ENCODE data around the gene PTPN2. TPM values are rescaled to one million over a fixed set of nuclear protein-coding genes. Genes with fewer than 3 reads are reported as not detected.

PTPN2 gene
- total RNA-seq, 4 donors from 2014 or later: 36.9 to 49.2 (median 38.7) TPM

DNA sequence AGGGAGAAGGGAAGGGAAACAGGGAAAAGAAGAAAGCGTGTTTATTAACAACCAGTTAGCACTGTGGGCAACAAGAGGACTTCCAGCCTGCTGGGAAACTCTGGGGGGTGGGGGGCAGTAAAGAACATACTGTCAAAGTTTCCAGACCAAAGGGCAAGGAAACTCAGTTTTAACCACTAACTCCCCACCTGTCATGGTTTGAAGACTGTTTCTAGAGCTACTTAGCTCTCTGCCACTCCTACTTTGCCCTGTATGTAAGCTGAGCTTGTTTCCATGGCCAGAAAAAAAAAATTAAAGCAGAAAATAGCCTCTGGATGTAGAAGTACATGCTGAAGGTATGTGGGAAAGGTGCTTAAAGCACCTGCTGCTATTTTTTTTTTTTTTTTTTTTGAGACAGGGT, 11.0 kb upstream of the PTPN2 start:
- H3K4me1 ChIP-seq: no peaks in the 10 kb centered on the region
- peaks cover 4% of the 10 kb centered on the region for H3K9me3 ChIP-seq
- no peak for DNase-seq (ENCODE audit: low spot score in 2 of 2)
- WGBS: 91% methylated on average over 1 of the region's 1 CpG
- H3K36me3 ChIP-seq: no peaks in the 10 kb centered on the region
- H3K27me3 ChIP-seq: no peaks in the 10 kb centered on the region
- H3K4me3 ChIP-seq: no peak overlapping the region
- no peak for TF ChIP-seq EP300 (IDR thresholded peaks at IDR 0.05)
- TF ChIP-seq, protein P1, sequence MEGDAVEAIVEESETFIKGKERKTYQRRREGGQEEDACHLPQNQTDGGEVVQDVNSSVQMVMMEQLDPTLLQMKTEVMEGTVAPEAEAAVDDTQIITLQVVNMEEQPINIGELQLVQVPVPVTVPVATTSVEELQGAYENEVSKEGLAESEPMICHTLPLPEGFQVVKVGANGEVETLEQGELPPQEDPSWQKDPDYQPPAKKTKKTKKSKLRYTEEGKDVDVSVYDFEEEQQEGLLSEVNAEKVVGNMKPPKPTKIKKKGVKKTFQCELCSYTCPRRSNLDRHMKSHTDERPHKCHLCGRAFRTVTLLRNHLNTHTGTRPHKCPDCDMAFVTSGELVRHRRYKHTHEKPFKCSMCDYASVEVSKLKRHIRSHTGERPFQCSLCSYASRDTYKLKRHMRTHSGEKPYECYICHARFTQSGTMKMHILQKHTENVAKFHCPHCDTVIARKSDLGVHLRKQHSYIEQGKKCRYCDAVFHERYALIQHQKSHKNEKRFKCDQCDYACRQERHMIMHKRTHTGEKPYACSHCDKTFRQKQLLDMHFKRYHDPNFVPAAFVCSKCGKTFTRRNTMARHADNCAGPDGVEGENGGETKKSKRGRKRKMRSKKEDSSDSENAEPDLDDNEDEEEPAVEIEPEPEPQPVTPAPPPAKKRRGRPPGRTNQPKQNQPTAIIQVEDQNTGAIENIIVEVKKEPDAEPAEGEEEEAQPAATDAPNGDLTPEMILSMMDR (IDR thresholded peaks at IDR 0.05): no peak
- TF ChIP-seq POLR2A (IDR thresholded peaks at IDR 0.05): no peak
- no peak for TF ChIP-seq POLR2AphosphoS5 (IDR thresholded peaks at IDR 0.05)
- no peak overlapping the region for H3K27ac ChIP-seq

DNA sequence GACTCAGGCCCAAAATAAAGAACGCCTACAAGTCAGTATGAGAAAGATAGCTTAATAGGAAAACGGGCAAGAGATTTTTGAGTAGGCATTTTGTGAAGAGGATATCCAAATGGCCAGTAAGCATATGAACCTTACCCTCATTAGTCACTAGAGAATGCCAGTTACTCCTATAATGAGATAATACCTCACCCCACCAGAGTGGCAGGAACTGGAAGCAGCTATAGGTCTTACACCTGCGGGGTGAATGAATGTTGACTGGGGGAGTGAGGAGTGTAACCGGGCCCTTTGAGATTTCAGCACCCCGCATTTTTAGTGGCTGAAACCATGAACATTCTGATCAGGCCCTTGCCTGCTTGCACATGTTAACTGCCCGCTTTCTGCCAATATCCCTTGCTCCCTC, 7.5 kb upstream of the PTPN2 start:
- Histone ChIP-seq H3K27ac (no peak overlapping the region), H3K9me3 (peaks cover 4% of the 10 kb centered on the region), H3K27me3 (no peaks in the 10 kb centered on the region), H3K4me1 (no peaks in the 10 kb centered on the region), H3K36me3 (no peaks in the 10 kb centered on the region), H3K4me3 (no peak overlapping the region)
- 80% methylated on average over 5 of the region's 6 CpGs for WGBS
- TF ChIP-seq, protein P1 (IDR thresholded peaks at IDR 0.05): no peak
- TF ChIP-seq EP300 (IDR thresholded peaks at IDR 0.05) (no peak), POLR2AphosphoS5 (IDR thresholded peaks at IDR 0.05) (no peak)
- no peak for DNase-seq (ENCODE audit: low spot score in 2 of 2)

DNA sequence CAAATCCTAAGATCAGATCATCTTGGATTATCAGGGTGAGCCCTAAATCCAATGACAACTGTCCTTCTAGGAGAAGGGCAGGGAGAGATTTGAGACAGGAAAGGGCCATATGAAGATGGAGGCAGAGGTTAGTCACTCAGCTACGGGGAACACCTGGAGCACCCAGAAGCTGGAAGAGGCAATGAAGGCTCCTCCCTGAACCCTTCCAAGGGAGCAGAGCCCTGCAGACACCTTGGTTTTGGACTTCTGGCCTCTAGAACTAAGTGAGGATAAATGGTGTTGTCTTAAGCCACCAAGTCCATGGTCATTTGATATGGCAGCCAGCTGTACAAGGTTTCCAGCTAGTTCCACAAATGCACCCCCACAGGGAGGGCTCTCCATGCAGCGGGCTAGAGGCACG, 6.9 kb upstream of the PTPN2 start:
- H3K9me3 ChIP-seq: peaks cover 4% of the 10 kb centered on the region
- no peaks in the 10 kb centered on the region for H3K36me3 ChIP-seq
- 89% methylated on average over 3 of the region's 3 CpGs for whole genome bisulfite sequencing
- TF ChIP-seq POLR2A (IDR thresholded peaks at IDR 0.05) (no peak), POLR2AphosphoS5 (IDR thresholded peaks at IDR 0.05) (no peak), EP300 (IDR thresholded peaks at IDR 0.05) (no peak)
- TF ChIP-seq, protein P1 (IDR thresholded peaks at IDR 0.05): no peak
- DNase-seq (ENCODE audit: low spot score in 2 of 2): no peak
- no peak overlapping the region for H3K27ac ChIP-seq
- no peak overlapping the region for H3K4me3 ChIP-seq
- no peaks in the 10 kb centered on the region for H3K4me1 ChIP-seq
- H3K27me3 ChIP-seq: no peaks in the 10 kb centered on the region

GRCh38 chr18:12886498-12887126, 2.6 kb upstream of the PTPN2 start:
- H3K4me1 ChIP-seq: peaks cover 26% of the 10 kb centered on the region
- no peak overlapping the region for H3K4me3 ChIP-seq
- no peak for DNase-seq (ENCODE audit: low spot score in 2 of 2)
- H3K9me3 ChIP-seq: peaks cover 4% of the 10 kb centered on the region
- no peak overlapping the region for H3K27ac ChIP-seq
- no peaks in the 10 kb centered on the region for H3K36me3 ChIP-seq
- 22% methylated on average over 2 of the region's 2 CpGs for WGBS
- H3K27me3 ChIP-seq: no peaks in the 10 kb centered on the region
- TF ChIP-seq, protein P1 (IDR thresholded peaks at IDR 0.05): peak in 1 of 2 donors; percentile 19
- no peak for TF ChIP-seq POLR2A (IDR thresholded peaks at IDR 0.05)
- TF ChIP-seq POLR2AphosphoS5 (IDR thresholded peaks at IDR 0.05): no peak

DNA sequence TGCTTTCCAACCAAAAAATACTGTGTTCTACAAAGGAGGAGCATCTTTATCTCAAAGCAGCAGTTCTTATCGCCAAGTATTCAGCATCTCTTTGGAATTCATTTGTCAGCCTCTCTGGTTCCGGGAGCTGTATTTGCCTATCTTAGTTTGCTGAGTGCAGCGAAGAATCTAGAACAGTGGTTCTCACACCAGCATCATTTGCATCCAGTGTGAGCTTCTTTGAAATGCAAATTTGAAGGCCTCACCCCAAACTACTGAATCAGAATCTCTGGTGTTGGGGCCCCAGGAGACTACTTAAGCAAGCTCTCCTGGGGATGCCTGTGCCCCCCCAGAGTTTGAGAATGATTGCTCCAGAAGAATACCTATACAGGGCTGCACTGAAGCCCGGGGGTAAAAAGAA, 1.5 kb upstream of the PTPN2 start:
- no peaks in the 10 kb centered on the region for H3K36me3 ChIP-seq
- 66% methylated on average over 4 of the region's 4 CpGs for WGBS
- no peak overlapping the region for H3K4me3 ChIP-seq
- no peak for DNase-seq (ENCODE audit: low spot score in 2 of 2)
- H3K9me3 ChIP-seq: peaks cover 1% of the 10 kb centered on the region
- H3K27ac ChIP-seq: no peak overlapping the region
- no peaks in the 10 kb centered on the region for H3K27me3 ChIP-seq
- TF ChIP-seq POLR2AphosphoS5 (IDR thresholded peaks at IDR 0.05) (no peak), POLR2A (IDR thresholded peaks at IDR 0.05) (no peak), EP300 (IDR thresholded peaks at IDR 0.05) (no peak)
- TF ChIP-seq, protein P1 (IDR thresholded peaks at IDR 0.05): no peak
- H3K4me1 ChIP-seq: peaks cover 36% of the 10 kb centered on the region
